ENCODE measurements around the gene THSD4.

The THSD4 gene

DNA sequence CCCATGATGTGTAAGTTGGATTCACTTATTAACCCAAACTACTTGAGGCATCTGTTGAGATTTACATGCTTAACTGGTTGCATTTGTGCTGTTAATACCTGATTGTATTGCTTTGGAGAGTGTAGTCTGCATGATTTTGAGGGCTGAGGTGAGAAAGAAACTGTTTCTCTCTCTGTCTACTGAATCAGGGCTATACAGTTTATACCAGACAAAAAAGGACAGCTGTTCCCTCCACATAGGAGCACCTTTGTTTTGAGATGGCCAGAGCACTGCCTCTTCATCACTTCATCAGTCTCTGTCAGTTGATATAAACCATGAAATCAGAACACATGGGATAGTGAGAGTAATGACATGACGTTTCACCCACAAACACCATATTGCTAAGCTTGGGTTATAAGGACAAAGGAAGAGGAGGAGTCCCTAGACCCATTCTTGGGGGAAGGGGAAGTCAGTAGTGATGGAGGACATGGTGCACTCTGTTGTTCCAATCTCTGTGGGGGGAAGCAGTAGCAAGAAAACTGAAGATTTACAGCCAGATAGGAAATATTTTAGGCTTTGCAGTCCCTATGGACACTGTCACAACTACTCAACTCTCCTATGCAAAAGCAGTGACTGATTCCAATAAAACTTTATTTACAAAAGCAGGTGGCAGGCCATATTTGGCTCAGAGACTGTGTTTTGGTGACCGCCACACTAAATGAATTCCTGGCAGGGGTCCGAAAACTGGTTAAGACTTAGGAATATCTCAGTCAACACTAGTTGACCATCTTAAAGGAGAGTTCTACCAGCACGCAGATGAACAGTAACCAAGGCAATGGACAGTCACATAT, 571.2 kb downstream of the THSD4 start:
- DNase-seq (ENCODE audit: low read depth in 2 of 2) = no peak

DNA sequence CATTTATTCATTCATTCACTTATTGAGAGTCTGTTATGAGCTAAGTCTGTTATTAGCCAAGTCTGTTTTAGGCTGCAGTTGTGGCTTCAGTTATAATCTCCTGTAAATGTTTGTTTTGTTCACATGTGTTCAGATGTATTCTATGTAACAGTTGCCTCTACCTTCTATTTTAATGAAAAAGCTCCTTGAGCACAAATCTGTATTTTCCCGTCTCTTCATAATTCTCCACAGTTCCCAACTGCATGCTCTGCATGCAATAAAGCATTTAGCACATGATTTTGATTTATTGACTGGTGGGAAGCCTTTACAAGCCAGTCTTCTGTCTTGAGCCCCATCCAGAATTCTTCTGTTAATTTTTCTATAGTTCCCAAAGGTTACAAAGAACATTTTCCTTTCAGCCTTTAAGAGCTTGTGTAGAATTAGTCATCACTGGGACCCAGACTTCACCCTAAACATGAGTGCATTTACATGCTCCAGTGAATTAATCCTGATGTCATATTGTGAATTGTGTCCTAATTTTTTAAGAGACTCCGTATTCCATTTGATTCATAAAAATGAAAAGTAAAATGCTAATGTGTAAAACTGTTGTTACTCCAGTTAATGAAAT, 572.7 kb downstream of the THSD4 start:
- no peak for DNase-seq (ENCODE audit: low read depth in 2 of 2)

DNA sequence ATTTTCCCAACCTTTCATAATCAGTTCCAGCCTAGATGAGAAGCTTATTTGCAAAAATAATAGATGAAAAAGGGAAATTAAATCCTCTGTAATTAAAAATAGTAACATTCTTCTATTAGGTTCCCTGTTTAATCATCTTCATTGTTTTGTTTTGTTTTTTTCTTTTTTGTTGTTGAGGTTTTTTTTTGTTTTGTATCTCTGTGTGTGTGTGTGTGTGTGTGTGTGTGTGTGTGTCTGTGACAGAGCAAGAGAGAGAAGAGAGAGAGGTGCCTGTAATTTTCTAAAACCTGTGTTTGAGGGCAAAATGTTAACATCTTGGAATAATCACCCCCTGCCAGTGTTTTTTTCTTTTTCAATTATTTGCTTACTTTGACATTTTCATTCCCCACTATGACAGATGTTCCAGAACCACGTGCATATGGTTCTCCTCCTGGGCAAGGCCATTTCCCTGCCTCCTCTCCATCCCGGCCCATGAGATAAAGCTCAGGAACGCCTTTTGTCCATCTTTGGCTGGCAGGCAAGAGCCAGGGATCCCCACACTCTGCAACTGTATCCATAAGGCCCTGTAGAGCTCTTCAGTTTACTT, 573.3 kb downstream of the THSD4 start:
- DNase-seq (ENCODE audit: low read depth in 2 of 2) = no peak

DNA sequence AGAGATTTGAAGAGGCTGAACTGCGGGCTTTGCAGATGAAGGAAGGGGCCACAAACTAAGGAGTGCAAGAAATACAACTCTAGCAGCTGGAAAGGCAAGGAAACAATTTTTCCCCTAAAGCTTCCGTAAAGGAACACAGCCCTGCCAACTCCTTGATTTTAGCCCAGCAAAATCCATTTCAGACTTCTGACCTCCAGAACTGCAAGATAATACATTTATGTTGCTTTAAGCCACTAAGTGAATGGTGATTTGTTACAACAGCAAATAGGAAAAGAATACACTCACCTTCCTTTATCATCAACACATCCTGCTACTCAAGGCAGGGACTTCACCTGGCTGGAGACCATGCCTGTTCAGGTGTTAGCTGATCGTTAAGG, 575.8 kb downstream of the THSD4 start:
- DNase-seq (ENCODE audit: low read depth in 2 of 2) = no peak

DNA sequence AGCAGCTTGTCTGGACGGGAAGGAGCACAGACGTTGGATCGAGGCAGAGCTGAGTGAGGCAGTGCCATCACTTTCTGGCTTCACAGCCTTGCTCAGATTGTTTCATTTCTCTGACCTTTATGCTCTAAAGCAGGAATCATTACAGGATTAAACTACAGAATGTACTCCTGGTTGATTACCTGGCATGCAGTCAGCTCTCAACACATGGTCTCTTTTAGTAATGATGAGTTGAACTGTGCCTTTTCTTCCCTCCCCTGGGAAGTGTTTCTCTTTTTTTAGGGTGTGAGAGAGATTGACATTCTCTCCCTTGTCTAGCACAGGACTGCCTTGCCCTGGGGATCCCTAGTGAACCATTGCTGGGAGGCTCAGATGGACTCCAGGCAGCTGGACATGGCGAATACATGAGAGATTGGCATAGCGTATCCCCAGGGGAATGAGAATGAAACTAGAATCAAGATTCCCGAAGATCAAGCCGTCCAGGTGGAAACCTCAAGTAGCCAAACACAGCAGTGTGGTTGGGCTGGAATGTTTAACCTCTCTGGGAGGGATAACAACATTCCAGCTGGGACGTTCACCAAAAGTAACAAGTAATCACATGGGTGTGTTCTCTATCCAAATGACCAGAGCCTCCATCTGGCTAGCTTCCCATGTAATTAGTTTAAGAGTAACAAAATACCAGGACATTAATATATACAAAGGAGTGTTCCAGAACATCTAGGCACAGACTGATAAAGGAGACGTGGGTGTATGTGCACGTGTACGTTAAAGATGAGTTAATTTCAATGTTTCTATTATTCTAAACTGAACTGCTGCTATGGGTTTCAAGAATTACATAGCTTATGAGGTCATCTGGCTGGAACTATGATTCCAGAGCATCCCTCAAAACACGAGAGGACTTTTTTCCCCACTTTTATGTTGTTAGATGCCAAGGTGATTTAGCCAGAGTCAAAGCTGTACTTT, 576.5 kb downstream of the THSD4 start:
- no peak for DNase-seq (ENCODE audit: low read depth in 2 of 2)

DNA sequence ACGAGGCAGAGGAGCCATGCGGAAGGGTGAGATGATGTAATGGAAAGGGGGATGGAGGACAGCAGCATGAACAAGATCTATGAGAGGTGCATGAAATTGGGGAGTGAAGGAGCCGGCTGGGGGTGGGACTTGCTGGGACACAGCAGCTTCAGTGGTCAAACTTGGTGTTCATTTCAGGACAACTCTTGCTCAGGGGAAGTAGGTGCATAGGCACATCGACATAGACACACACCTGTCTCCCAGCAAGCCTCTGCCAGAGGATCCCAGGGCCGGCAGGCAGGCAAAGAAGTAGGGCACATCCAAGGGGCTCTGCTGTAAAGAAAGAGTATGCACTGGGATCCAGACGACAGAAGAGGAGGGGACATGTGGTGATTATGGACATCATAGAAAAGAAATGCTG, 582.0 kb downstream of the THSD4 start:
- DNase-seq (ENCODE audit: low read depth in 2 of 2) = no peak

DNA sequence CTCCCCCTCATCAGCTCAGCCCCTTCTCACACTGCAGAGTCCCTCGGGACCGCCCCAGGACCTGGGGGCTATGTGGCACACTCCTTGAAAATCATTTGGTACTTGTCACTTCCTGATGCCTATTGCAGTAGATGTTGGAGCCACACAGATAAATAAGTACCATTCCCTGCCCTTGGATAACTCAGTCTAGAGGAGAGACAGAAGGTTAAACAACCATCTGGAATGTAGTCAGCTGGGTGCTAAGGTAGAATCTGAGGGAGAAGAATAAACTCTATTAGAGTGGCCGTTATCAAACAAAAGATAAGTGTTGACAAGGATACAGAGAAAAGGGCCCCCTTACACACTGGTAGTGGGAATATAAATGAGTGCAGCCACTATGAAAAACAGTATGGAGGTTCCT, 582.8 kb downstream of the THSD4 start:
- DNase-seq (ENCODE audit: low read depth in 2 of 2) = no peak

DNA sequence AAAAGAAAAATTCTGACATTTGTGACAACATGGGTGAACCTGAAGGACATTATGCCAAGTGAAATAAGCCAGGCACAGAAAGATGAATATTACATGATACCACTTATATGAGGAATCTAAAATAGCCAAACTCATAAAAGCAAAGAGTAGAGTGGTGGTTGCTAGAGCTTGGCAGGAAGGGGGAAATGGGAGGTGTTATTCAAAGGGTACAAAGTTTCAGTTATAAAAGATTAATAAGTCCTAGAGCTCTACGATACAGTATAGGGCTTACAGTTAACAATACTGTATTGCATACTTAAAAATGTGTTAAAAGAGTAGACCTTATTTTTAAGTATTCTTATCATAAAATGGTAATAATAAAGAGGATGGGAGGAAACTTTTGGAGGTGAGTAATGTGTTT, 583.5 kb downstream of the THSD4 start:
- DNase-seq (ENCODE audit: low read depth in 2 of 2) = no peak

DNA sequence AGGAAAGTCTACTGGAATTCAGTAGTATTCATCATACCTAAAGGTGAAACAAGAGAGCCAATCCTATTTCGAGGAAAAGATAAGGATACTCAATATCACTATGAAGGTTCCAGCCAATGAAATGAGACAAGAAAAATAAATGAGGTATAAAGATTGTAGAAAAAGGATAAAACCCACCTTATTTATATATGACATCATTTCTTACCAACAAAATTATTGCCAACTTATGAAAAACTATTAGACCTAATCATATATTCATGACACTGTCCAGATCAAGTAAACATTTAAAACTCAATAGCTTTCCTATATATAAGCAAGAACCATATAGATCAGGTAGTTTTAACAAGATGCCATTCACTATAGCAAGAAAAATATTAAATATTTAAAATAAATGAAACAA, 584.7 kb downstream of the THSD4 start:
- no peak for DNase-seq (ENCODE audit: low read depth in 2 of 2)

DNA sequence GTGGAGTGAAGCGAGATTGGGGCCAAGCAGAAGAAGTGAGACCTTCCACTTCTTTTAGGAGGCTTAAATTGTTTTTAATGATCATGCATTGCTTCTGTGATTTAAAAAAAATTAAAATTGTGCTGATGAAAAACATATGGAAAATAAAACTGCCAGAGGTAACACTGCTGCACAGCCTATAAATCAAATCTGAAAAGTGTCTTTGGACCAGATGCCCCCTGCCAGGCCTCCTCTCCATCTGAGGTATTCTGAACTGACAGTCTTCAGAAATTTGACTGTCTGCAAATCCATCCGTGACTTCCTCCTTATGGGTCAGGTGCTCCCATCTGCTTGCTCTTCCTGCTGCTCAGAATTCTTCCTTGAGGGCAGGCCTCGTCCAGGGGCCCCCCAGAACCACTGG, 586.5 kb downstream of the THSD4 start:
- DNase-seq (ENCODE audit: low read depth in 2 of 2) = no peak

DNA sequence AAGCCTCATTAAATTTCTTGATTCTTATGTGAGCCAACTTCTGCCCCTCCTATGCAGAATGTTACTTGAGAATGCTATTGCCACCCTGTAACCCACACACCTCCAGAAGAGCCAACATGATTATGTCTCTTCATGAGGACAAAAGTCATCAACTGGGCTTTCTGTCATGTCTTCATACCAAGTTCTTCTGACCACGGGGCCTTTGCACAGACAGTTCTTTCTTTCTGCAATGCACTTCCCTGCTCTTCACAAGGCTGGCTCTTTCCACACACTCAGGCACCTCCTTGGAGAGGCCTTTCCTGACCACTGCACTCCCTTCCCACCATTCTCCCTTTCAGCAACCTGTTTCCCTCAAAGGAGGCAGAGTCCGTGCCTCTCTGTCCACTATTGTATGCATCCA, 587.2 kb downstream of the THSD4 start:
- DNase-seq (ENCODE audit: low read depth in 2 of 2) = no peak

DNA sequence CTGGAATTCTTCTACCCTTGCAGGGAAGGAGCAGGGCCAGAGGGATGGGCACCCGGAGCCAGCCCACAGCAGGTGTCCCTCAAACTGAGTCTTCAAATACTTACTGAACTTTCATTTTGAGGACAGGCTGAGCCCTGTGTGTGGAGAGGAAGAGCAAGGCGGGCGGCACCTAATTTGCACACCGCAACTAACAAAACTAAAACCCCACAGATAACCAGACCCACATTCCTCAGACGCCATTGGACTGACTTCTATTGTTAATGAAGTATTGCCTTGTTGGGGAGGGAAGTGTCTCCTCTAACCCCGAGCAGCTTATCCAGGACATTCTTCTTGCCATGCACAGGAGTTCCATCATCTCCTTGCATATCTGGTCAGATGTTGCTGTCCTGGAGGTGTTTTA, 589.9 kb downstream of the THSD4 start:
- DNase-seq (ENCODE audit: low read depth in 2 of 2) = no peak

DNA sequence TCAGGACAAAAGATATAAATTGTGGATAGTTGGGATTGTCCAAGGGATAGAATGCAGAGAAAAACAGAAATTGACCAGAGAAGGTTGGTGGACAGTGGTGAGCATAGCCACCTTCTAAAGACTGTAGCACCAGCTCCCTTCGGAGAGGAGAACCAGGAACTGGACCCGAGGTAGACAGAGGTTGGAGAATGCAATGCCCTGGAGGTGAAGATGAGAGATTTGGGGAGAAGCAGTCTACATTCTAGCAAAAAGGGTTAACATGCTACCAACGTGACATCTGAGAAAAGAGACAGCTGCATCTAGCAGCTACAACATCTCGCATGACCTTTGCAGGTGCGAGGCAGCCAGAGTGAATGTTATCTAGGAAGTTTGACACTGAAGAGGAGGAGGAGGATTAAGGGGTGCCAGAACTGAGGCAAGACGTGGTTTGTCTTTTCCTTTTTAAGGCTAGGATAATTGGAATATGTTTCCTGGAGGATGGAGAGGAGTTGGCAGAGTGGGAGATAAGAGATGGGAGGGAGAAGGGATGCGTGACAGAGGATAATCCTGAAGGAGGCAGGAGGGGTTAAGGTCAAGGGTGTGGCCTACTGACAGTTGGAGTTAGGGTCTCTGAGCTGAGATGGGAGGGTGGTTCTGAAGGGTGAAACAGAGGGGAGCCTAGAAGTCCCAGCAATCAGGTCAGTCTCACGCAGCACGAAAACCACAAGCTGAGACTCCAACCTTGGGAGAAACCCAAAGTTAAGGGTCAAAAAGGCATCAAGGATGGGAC, 591.4 kb downstream of the THSD4 start:
- DNase-seq (ENCODE audit: low read depth in 2 of 2) = no peak

DNA sequence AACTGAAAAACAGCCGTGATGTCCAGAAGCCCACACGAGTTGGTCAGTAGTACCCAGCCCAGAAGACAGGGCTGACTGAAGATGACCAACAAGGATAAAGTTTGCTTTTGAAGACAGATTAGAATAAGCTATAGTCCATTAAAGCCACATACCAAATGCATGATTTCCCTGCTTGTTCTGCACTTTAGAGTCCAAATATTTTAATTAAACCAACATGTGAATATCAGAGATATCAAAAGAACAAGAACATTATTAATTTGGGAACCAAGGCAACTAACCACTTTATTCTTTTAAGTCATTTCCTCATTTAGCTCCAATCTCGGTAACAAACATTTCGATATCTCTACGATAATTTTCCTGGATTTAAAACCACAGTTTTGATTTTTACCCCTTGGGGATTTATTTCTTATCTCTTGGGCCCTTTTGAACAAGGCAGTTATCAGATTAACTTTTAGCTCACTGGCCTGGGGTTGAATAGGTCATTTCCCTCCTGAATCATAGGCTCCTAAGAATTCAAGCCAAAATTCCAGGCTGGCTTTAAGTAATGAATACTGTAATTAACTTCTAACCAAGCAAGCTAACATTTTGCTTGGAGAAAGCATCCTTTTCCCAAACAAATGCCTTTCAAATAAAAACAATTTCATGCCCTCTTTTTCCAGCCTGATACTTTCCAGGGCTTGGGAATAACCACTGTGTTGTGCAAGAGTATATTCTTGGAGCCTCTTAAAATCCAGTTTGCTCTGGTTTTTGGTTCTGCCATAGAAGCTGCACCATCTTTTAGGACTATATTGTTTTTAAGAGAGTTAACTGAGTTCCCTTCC, 592.2 kb downstream of the THSD4 start:
- DNase-seq (ENCODE audit: low read depth in 2 of 2) = no peak

DNA sequence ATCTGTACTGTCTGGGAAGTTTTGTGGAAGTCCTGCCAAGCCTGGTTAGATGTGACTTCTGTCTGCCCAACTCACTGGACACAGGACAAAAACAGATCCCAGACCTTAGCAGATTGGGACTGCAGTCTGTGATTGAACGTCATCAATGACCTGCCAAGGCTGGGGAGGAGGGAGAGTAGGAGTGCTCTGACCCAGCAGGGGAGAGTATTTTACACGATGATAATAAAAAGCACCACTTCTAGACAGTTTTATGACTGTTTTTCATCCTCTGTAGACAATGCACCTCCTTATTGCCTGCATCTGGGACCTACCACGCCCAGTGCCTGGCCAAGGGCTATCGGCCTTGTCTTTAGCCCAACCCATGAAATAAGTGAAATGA, 592.8 kb downstream of the THSD4 start:
- no peak for DNase-seq (ENCODE audit: low read depth in 2 of 2)

DNA sequence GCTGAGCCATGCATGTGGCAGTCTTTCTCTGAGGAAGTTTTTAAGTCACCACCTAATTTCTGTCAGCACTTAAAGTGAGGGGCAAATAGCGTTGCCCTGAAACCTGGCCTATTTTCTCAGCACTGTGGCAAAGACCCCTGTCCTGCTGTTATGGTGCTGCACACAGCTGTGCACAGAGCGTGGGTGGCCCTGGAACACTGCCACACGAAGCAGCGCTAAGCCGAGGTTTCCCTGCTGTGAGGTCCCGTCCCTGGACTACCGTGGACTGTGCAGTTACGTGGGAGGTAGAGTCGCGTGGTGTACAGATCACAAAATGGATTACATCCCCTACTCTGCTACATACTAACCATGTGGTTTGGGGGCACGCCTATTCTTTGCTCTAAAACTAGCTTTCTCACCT, 593.5 kb downstream of the THSD4 start:
- DNase-seq (ENCODE audit: low read depth in 2 of 2) = no peak

DNA sequence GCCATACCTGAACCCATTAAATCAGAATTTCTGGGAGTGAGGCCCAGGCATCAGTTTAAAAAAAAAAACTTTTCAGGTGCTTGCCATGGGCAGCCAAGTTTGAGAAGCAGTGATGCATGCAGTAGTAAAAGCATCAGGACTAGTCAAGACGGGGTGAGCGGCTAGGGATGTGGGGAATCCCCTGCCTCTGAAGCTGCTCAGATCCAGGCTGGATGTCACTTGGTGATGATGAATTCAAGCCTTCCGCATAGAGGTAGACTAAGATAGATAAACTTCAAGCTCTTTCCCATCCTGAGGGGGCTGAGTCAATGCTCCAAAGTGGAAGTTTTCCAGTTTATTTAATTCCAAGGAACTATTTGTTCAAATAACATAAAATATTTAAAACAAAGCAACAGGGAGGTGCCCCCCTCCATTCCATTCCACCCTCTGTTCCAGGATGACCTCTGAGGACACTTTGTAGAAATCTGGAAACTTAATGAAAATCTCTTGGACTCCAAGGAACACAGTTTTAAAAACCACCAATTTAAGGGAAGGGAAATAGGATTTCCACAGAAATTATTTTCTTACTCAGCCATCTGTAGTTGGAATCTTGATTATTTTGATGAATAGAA, 594.6 kb downstream of the THSD4 start:
- no peak for DNase-seq (ENCODE audit: low read depth in 2 of 2)

DNA sequence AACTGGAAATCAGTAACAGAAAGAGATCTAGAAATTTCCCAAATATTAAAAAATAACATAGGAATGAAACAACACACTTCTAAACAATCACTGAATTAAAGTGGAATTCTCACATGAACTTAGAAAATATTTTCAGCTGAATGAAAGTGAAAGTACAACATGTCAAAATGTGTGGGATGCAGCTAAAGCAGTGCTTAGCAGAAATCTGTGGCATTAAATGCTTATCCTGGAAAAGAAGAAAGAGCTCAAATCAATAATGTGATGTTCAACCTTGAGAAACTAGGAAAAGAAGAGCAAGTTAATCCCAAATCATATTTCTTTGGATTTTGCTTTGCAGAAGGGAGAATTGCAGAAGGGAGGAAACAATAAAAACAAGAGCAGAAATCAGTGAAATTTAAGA, 596.9 kb downstream of the THSD4 start:
- no peak for DNase-seq (ENCODE audit: low read depth in 2 of 2)

DNA sequence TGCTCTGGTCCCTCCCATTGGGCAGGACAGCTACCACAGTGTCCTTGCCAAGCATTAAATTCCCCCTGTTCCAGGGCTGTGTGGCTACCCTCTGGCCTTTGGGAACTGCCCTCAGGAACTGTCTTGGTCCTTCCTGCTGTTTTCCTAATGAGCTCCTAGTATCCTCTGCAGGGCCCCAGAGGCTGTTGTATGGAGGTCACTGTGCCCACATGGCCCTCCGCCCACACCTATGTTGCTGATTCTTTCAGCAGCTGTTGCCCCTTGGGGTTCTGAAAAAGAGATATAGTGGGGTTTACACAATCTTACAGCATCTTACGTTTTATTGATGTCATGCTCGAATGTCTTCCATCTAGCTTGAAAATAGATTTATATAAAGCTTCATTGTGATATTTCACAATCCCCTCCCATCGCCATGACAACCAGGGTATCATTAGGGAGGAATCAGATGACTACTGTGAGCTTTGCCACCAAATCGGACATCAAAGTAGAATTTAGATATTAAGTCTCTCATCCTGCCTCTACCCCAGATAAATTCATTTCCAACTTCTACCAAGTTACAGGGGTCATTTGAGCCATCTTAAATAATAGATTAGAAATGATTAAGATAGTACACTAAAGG, 598.0 kb downstream of the THSD4 start:
- no peak for DNase-seq (ENCODE audit: low read depth in 2 of 2)

DNA sequence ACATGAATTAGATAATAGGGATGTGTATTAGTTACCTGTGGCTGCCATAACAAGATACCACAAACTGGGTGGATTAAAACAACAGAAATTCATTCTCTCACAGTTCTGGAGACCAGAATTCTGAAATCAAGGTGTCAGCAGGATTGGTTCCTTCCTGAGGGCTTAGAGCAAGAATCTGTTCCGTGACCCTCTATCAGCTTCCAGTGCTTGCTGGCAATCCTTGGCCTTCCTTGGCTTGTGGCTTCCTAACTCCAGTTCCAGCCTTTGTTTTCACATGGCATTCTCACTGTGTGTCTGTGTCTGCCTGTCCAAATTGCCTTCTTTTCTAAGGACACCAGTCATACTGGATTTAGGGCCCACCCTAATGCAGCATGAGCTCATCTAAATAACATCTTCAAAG, 600.6 kb downstream of the THSD4 start:
- no peak for DNase-seq (ENCODE audit: low read depth in 2 of 2)

Data from stimulated activated CD4-positive, alpha-beta T cell treated with anti-CD3 and anti-CD28 coated beads, Interleukin-1b, Interleukin-23, amount 100 ng/mL, for 1 hour (primary cell).